Activated CD8-positive, alpha-beta memory T cell treated with anti-CD3 and anti-CD28 coated beads for 24 hours (primary cell): ENCODE results near the gene CREB5.
"Not testable (repeated sequence)": the region's sequence is repeated elsewhere in the genome, so short reads cannot be mapped to it uniquely, and the experiment has no call there.

ENCODE experiments used
- DNase-seq: peaks from one replicate; pipeline ENCODE4 v3.0.0-alpha.2; 2020

The CREB5 gene

GRCh38 chr7:28517606-28518005 lies 105.3 kb downstream of the CREB5 start:
- no peak for DNase-seq

- no peak for DNase-seq
Measured at GRCh38 chr7:28520074-28521015, 108.0 kb downstream of the CREB5 start.

- DNase-seq, result no peak
Measured at GRCh38 chr7:28524978-28525377, 112.7 kb downstream of the CREB5 start.

- no peak for DNase-seq
Measured at GRCh38 chr7:28528899-28529298, 116.6 kb downstream of the CREB5 start.

- no peak for DNase-seq
Measured at GRCh38 chr7:28529755-28530154, 117.4 kb downstream of the CREB5 start.

- DNase-seq, result no peak
Measured at GRCh38 chr7:28530175-28530802, 118.0 kb downstream of the CREB5 start.

GRCh38 chr7:28530803-28531175 lies 118.5 kb downstream of the CREB5 start:
- no peak for DNase-seq

GRCh38 chr7:28531291-28531690 lies 119.0 kb downstream of the CREB5 start:
- DNase-seq, result no peak

GRCh38 chr7:28532181-28532580 lies 119.9 kb downstream of the CREB5 start:
- no peak for DNase-seq

- DNase-seq, result no peak
Measured at GRCh38 chr7:28533267-28533666, 120.9 kb downstream of the CREB5 start.

GRCh38 chr7:28533731-28534531 lies 121.6 kb downstream of the CREB5 start:
- no peak for DNase-seq

- no peak for DNase-seq
Measured at GRCh38 chr7:28536259-28536658, 123.9 kb downstream of the CREB5 start.

- no peak for DNase-seq
Measured at GRCh38 chr7:28539289-28539981, 127.1 kb downstream of the CREB5 start.

GRCh38 chr7:28542410-28542809 lies 130.1 kb downstream of the CREB5 start:
- DNase-seq, result no peak

GRCh38 chr7:28544453-28545117 lies 132.3 kb downstream of the CREB5 start:
- no peak for DNase-seq

GRCh38 chr7:28546067-28546466 lies 133.7 kb downstream of the CREB5 start:
- no peak for DNase-seq

GRCh38 chr7:28547115-28547514 lies 134.8 kb downstream of the CREB5 start:
- DNase-seq, result no peak

GRCh38 chr7:28548416-28548815 lies 136.1 kb downstream of the CREB5 start:
- DNase-seq, result no peak

GRCh38 chr7:28549998-28550397 lies 137.7 kb downstream of the CREB5 start:
- DNase-seq, result no peak

GRCh38 chr7:28550580-28551186 lies 138.4 kb downstream of the CREB5 start:
- DNase-seq, result no peak

- no peak for DNase-seq
Measured at GRCh38 chr7:28551331-28551730, 139.0 kb downstream of the CREB5 start.

GRCh38 chr7:28551766-28552165 lies 139.4 kb downstream of the CREB5 start:
- not testable (repeated sequence) for DNase-seq
